HG03045 (cell line): ENCODE measurements around the gene SCAPER.

Source experiments
- ATAC-seq: cut with Tn5 transposase; IDR thresholded peaks from one replicate; pipeline ENCODE4 v1.9.1; 2021; ENCODE audit warnings: mild to moderate bottlenecking, moderate library complexity; ENCODE audit not compliant: unreplicated experiment

The SCAPER gene

DNA sequence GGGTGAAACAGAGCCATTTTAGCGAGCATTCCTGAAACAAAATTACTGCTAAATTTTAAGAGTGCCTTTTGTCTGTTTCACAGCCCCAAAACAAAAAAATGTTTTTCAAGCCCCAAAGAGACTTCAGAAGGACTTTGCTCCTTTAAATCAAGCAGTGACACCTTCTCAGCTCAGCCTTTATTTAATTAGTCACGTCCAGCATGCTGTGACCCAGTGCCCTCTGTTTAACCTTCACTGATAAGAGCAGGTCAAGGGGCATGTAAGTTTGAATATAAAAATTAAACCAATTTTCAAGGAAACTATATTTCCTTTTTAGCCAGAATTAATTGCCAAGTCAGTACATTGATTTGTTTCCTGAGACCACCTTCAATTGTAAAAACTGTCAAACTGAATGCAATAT lies 527.9 kb downstream of the SCAPER start:
- ATAC-seq, result no peak

DNA sequence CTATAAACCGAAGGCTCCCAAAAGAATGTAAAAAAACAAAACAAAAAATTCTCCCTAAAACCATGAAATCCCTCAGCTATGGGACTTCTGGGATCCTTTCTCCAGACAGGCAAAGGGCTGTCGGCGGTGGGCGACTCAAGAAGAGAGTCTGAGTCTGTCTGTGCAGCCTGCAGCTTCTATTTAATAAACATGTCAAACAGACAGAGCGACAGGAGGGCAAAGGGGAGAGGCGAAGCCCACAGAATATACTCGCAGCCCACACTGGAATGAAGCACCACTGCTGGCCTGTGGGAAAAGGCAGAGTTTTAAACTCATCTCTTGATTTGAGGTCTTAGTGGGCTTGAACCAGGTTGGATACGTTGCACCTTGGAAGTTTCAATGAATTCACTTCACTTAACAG lies 528.3 kb downstream of the SCAPER start:
- no peak for ATAC-seq

DNA sequence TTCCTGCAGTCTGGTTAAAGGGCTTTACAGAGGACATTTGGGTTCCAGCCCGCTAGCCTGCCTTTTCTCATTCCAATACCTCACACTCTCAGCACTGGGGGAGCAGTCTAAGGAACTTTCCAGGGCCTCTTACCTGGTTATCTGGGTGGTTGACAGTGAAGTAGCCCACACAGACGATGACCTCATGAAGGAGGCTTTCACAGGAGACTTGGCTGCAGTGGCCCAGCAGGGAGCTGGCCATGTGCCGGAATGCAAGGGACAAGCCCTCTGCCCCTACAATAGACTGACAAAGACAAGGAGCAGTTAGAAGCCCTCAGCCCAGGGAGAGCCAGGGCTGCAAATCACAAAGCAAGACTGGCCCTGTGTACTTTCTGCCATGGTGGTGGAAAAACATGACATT lies 529.1 kb downstream of the SCAPER start:
- no peak for ATAC-seq

DNA sequence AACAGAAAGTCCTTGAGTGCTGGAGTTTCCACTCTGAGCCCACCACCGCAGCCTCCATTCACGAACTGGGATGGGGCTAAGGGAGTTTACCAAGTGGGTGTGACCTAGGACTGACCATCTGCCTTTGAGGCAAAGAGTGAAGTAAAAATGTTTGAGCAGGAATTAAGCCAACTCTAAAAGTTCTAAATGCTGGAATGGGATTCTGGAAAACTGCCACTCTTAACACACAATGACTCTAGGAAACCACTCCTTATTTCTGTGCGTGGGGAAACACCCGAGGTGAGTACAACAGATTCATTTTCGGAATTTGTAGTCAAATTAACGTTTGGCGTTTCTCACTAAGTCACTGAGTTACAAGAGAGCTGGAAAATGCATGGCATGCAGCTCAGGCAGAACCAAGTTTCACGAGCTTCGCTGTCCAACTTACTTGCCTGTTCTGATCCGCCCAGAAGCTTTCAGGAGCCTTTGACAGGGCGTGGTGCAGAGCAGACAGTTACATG lies 537.0 kb downstream of the SCAPER start:
- ATAC-seq, result no peak

DNA sequence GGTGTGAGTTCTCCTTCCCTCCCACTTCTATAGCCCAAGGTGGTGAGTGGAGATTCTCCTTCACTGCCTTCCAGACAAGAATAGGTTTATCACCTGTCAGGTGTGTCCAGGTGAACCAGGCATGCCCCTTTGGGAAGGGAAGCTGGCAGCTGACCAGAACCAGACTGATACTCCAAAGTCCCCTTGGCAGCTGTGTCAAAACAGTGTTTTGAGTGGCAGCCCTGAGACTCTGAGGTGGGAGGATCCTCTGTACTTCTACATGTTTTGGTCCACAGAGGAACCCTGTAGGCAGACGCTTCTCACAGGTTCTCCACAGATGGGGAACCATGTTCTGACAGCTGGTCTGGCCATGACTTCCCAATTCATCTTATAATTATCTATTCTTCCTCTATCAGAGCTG lies 538.4 kb downstream of the SCAPER start:
- ATAC-seq, result no peak

DNA sequence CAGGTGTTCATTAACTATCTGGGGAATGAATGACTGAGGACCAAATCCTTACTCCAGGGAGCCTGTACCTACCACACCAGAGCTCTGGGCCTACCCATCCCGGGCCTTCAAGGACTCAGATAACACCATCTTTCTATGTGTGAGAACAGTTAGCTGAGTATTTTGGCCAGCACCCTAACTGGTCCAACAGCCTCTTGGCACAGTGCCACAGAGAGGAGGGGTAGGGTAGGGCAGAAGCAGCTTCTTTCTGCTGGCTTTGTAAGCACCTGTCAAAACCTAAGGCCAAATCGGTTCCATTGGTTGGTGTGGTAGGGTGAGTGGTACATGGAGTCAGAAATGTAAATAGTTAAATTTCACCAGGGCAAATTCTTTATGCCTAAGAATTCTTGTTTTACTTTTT lies 541.9 kb downstream of the SCAPER start:
- no peak for ATAC-seq

DNA sequence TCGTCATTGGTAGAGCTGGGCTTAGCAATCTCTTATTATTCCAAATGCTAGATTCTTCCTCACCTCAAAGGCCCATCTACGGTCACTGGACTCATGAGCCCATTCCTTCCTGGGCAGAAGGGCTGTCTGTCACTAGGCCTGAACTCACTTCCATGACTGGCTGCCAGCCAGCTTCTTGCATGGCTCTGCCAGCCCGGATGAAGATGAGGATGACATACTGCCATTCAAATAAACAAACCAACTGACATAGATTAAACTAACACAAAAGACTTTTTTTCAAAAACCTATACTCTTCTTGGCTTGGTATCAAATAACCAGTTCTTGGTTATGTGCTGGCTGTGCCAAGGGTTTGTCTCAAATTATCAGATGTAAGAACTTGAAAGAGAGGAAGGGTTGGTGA lies 544.7 kb downstream of the SCAPER start:
- no peak for ATAC-seq

DNA sequence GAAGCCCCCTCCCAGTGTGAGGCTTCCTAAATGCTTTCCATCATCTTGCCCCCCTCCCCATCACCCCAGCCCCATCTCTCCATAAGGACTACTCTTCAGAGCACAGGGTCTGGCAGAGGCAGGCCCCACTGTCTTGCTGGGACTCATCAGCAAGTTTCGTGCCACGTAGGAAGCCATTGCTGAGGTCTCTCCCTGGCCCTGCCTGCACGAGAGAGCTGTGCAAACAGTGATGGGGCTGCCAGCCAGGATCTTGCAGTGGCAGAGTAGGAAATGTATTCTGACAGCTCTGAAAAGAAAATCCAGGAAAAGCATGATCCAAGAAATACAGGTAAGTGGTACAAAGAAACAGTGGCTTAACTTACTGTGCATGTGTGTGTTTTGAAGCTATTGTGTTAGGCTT lies 546.0 kb downstream of the SCAPER start:
- ATAC-seq, result no peak

DNA sequence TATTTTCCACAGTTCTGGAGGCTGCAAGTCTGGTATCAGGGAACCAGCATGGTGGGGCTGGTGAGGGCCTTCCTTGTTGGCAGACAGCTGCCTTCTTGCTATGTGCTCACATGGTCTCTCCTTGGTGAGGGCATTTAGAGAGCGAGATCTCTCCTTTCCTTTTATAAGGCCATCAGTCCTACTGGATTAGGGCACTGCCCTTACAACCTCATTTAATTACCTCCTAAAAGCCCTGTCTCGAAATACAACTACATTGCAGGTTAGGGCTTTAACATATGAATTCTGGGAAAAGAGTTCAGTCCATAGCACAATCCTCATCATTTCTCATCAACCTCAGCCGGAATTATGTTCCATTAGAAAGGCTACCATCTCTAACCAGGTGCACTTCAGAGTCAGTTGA lies 546.7 kb downstream of the SCAPER start:
- no peak for ATAC-seq

DNA sequence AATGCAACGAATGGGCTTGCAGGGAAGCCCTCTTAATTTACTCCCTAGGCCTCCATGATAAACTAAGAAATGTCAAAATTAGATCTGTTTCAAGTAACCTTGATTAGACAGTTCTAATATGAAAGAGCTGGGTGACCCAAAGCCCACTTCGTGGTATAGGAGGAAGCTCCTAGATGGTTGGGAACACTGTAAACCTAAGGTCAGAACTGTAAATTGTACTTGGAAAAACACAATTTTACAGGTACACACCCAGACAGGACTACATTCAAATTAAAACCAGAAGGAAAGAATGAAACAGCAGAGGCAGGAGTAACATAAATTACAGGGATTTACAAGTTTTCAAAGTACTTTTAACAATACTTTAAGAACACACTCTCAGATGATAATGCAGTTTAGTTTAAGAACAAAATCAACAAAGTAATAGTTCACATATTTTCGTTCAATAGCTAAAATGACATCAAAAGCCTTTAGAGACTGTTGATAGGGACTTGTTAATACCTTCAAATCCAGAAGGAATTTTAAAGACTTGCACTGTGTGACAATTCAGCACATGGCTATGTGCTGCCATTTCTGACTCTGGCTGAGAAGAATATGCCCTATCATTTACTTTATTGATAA lies 550.2 kb downstream of the SCAPER start:
- no peak for ATAC-seq

DNA sequence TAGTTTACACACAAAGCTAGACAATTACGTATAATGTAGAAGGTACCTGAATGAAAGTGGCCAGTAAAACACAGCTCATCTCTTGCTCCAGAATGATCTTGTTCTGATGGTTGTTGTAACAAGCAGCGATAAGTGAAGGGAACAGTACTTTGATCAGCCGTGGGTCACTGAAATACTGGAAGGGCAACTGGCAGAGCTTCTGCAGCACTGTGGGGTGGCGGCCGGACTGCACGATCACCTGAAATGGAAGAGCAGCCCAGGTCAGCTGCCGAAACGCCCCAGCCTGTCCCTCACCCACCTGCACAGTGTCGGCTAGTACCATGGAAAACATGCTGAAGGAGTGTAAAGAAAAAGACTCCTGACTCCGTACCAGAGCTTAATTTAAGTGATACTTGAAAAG lies 551.2 kb downstream of the SCAPER start:
- no peak for ATAC-seq

DNA sequence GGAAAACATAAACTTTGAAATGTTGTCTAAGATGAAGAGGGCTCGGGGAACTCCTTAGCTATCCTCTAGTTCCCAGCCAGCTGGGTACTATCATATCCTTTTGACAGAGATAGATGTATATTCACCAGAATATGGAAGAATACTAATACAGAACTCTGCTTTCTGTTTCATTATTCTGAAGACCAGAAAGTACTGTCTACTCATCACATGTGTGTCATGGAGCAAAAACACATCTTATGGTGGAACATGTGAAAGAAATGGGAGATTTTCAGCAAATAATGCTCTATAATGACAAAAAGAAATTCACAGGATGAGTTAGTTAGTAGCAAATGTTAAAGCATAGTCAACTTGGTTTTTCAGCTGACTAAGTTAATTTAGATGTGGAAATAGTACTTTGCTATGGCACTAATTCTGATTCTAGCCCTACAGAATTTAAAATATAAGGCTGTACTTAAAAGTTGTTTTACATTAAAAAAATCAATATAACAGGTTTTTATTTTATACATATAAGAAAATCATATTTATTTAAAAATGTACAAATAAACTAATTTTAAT lies 552.0 kb downstream of the SCAPER start:
- no peak for ATAC-seq

DNA sequence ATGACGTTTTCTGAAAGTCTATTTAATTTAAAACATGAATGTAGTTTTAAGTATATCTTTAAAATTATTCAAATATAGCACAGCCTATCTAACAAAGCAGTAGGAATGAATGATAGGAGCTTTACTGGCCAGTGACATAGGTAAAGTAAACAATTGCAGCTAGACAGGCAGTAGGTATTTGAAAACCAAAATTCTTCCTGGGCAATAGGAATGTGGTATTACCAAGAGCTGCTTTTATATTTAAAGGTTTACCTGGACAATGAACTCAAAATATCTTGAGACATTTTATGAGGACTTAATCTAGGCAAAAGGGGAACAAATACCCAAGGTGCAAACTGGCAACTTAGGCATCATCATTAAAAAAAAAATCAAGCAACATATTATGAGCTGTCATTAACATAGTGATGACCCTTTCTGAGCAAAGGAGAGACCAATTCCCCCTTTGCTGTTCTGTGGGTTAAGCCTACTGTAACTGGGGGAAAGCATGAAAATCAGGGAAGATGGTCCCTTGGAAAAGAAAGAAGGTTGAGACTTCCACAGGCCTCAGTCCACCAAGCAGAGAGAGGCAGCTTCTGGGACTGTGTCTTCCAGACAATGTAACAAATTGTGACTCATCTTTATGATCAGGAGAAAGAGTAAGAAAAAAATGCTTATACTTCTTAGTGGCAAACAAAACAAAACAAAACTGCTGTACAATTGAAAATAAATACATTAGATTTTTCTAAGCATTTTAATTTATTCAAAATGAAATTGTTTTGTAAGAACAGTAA lies 555.7 kb downstream of the SCAPER start:
- no peak for ATAC-seq

DNA sequence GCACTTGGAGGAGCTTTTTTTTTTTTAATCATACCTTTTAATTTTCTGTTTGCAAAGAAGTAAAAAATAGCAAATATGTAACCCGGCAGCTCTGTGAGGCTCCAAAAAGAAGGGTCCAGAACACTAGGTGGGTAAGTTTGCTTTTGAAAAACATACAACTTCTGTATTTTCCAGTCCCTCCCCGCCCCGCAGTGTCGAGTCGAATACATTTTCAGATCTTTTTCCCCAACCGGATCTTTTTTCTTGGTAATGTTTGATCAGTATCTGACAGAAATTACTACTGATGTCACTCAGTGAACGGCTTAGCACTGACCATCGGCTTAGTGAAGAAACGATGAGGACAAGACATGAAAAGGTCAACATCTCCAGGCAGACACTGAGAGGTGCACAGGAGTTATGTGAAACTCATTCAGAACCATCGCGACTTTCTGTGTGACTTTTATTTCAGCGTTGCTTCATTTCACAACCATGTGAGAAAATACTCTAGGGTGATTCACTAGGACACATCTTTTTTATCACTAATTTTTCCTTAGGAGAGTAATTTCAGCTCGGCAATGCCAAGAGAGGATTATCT lies 557.6 kb downstream of the SCAPER start:
- no peak for ATAC-seq

DNA sequence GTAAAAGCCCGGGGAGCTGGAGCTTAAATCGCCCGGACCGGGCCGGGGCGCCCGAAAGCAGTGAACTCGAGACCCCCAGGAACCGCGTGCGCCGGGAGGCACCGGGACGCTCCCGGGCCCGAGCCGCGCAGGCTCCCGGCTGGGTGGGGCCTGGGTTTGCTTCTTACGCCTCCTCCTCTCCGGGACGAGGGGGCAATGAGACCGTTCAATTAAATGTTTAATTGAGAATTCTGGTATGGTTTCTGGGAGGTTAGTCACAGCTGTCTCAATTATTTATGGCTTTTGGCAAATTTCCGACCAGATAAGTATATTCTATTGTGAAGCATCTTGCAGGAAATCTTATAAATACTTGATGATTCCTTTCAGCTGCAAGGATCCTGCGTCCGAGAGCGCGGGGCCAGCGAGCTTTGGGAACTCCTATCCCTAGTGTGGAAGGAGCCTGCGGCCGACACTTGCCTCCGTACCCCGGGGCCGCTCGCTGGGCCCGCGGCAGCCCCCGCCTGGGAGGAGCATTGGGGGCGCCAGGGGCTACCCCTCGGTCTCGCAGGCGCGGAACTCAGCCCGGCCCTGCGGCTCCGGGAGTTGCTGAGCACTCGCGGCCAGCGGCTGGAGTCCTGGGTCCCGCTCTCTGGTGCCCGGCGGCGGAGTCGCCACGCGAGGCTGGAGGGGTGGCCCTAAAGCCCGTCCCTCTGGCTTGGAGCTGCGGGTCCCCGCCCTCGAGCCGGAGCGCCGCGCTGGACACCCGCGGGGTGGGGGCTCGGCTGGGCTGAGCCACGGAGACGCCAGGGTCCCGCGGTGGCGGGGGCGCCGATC lies 558.3 kb downstream of the SCAPER start:
- no peak for ATAC-seq

DNA sequence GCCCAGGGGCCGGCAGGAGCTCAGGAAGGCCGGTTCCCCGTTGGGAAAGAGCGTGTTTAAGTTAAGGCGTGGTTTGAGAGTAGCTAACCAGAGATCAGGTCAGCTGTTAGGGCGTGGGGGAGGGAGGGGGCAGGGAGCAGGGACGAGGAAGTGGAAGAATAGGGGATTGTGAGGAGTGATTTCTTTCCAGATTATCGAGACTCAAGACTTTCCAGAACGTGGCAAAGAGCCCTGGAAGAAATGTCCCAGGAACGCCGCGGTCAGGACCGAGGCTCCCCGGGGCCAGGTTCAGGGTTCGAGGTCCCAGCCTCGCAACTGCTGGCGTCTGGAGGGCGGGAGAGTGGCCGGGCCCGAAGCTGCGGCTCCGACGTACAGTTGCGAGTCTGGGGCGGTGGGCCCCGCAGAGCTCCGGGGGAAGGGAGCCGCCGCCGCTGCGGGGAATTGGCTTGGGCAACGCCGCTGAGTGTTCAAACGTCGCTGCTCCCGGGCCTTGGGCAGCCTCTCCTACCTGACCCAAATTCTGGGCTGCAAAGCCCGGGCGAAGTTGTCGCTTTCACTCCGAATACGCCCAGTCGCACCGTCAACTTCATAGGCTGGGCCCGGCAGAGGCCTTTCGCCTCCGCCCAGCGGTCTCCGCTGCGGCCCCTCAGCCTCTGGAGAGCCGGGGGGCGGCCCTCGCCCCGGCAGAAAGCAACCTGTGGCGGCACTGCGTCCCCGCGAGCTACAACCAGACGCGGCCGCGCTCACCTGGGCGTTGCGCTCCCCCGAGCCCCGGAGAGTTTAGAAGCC lies 559.1 kb downstream of the SCAPER start:
- no peak for ATAC-seq

DNA sequence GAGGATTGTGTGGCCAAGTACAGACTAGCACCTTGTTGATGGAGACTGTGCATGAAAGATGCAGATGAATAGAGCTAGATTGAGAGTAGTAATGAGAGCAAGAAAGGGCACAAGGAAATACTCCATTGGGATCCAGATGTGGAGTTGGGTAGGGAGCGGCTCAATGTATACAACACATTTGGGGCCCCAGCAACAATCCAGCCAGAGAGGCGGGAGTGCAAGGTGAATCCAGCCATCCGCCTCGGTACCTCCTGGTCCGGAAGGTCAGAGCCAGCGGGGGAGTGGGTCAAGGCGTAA lies 559.6 kb downstream of the SCAPER start:
- ATAC-seq, result no peak

DNA sequence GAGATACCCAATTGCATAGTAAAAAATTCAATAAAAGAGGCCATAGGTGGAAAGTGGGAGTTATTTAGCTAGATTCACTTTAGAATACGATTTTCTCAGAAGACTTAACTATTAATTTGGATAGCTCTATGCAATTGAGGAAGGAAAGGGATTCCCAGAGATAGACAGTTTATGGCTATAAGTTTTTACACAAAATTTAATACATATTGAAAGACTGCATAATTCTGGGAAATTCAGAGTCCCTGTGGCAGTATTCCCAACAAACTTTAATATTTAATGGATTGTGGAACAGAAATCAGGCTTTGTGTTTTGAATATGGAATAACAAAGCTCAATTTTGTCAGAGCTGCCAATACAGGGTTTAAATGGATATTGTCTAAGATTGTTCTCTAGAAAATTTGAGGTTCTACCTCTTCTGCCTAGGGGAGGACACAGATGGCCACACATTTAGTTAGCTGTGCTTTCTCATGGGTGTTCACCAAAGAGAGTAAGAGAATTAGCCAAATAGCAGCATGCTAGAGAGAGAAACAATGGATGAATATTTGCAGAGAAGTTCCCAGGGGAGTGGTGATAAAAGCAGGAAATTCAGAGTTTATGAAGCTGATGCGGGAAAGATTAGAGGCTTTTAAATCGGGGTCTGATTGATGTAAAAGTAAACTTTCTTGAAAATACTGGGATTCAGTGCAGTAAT lies 560.1 kb downstream of the SCAPER start:
- ATAC-seq, result no peak

DNA sequence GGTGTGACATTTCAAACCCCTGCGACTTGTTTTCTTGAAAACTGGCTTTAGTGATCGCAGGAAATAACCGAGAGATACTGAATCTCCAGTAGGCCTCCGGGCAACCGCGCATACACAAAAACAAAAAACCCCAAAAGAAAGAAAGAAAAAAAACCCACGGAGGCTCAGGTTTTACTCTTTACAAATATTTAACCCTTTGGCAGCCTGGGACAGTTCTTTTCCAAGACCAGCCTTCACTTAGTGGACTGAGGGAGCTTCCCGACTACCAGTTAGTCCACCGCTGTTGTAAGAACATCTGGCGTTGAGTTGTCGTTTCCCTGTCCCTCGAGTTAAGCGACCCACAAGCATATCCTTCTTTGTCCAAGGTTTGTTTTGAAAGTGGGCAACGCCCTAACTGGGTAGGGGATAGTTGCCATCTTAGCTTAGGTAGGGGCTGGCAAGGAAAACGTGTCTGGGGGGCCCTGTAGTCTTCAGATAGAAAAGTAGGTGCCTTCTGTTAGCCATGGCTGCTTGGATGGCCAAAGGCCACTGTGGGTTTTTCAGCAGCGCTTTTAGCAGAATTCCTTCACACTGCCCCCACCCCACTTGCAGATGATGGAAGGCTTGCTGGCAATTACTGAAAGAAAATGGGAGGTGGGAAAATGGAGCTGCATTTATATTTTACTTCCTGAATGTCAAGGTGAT lies 561.7 kb downstream of the SCAPER start:
- no peak for ATAC-seq
